GM10847 (cell line): ENCODE results near the gene C1orf21.

Experiments
- POLR2A ChIP-seq: IDR thresholded peaks from 2 replicates; pipeline ENCODE4 v1.6.1; 2011; ENCODE audit not compliant: insufficient read length; ENCODE audit errors: extremely low read depth

The C1orf21 gene

GRCh38 chr1:184656221-184656620 lies 269.4 kb downstream of the C1orf21 start:
- TF ChIP-seq POLR2A: no peak

GRCh38 chr1:184658055-184658454 lies 271.2 kb downstream of the C1orf21 start:
- no peak for TF ChIP-seq POLR2A

- no peak for TF ChIP-seq POLR2A
Measured at GRCh38 chr1:184660462-184661191, 273.8 kb downstream of the C1orf21 start.

GRCh38 chr1:184661801-184662200 lies 275.0 kb downstream of the C1orf21 start:
- no peak for TF ChIP-seq POLR2A

GRCh38 chr1:184664042-184664660 lies 277.3 kb downstream of the C1orf21 start:
- no peak for TF ChIP-seq POLR2A

- no peak for TF ChIP-seq POLR2A
Measured at GRCh38 chr1:184664661-184665060, 277.8 kb downstream of the C1orf21 start.

- no peak for TF ChIP-seq POLR2A
Measured at GRCh38 chr1:184665360-184665759, 278.5 kb downstream of the C1orf21 start.

- no peak for TF ChIP-seq POLR2A
Measured at GRCh38 chr1:184669391-184669790, 282.6 kb downstream of the C1orf21 start.

GRCh38 chr1:184672013-184672726 lies 285.3 kb downstream of the C1orf21 start:
- no peak for TF ChIP-seq POLR2A

GRCh38 chr1:184673305-184673704 lies 286.5 kb downstream of the C1orf21 start:
- TF ChIP-seq POLR2A: no peak

GRCh38 chr1:184677344-184677743 lies 290.5 kb downstream of the C1orf21 start:
- no peak for TF ChIP-seq POLR2A
